GM21367 (cell line): ENCODE results near the gene PTCD1.
"Not testable (repeated sequence)": the region's sequence is repeated elsewhere in the genome, so short reads cannot be mapped to it uniquely, and the experiment has no call there.

ENCODE experiments used
- ATAC-seq: cut with Tn5 transposase; IDR thresholded peaks from one replicate; pipeline ENCODE4 v1.9.1; 2021; ENCODE audit not compliant: unreplicated experiment

The PTCD1 gene

GRCh38 chr7:99452541-99452940, 13.9 kb upstream of the PTCD1 start:
- ATAC-seq, result no peak

DNA sequence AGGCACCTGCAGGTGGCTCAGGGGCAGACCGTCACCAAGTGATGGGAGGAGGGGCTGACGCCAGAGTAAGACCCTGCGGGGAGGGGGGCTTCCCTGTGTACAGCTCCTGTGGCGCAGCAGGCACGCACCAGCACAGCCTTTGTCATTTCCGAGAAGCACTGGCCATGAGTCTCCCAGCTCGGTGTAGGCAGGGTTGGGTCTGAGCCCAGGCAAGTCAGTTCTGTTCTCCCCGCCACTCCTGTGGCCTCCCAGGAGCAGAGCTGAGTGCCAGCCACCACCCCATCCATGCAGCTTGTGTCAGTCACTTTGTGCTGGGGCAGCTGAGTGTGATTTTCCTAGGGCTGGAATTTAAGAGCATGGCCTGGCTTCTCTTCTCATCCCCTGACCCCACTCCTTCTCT, 13.3 kb upstream of the PTCD1 start:
- ATAC-seq, result no peak

DNA sequence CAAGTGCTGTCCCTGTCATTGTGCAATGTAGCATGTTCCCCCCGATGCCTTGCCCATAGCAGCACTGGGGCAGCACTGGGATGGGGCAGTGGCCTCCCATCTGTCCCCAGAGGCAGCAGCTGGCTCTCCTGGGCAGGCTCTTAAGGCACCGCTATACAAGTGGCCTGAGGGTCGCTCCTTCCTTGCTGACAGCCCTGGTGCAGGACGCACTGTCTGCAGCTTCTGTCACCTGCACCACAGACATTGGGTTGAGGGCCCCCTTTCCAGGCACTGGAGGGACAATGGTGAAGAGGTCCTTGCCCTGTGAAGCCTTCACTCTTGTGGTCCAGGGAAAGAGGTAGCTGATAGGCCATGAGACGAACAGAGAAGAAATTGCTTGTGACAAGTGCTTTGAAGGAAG, 10.7 kb upstream of the PTCD1 start:
- ATAC-seq, result no peak

GRCh38 chr7:99448855-99449254, 10.3 kb upstream of the PTCD1 start:
- no peak for ATAC-seq

- no peak for ATAC-seq
These were observed 9.3 kb upstream of the PTCD1 start for GRCh38 chr7:99447943-99448342.

- ATAC-seq, result no peak
These were observed 7.5 kb upstream of the PTCD1 start for GRCh38 chr7:99446096-99446495.

GRCh38 chr7:99440195-99440594, 1.6 kb upstream of the PTCD1 start:
- ATAC-seq, result no peak

DNA sequence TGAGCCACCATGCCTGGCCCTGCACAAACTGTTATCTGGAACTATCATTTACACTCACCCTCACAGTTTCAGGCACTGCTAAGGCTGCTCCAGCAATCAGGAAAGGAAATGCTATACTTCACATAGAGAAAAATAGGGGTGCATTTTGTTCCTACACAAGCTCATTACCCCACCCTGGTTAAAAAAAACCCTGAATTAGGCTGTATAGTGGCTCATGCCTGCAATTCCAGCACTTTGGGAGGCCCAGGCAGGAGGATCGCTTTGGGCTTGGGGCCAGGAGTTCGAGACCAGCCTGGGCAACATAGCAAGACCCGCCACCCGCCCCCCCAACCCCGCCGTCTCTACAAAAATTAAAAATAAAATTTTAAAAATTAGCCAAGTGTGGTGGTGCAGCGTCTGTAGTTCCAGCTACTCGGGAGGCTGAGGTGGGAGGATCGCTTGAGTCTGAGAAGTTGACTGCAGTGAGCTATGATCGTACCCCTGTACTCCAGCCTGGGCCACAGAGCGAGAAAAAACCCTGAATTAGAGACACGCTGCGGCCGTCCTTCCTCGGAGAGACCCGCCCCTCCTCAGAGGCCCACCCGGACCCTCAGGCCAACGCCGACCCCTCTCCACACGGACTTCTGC, 539 bp downstream of the PTCD1 start:
- no peak for ATAC-seq

GRCh38 chr7:99433158-99433557, 5.4 kb downstream of the PTCD1 start:
- ATAC-seq, result no peak

- ATAC-seq, result not testable (repeated sequence)
These were observed 6.7 kb downstream of the PTCD1 start for GRCh38 chr7:99431756-99432540.

DNA sequence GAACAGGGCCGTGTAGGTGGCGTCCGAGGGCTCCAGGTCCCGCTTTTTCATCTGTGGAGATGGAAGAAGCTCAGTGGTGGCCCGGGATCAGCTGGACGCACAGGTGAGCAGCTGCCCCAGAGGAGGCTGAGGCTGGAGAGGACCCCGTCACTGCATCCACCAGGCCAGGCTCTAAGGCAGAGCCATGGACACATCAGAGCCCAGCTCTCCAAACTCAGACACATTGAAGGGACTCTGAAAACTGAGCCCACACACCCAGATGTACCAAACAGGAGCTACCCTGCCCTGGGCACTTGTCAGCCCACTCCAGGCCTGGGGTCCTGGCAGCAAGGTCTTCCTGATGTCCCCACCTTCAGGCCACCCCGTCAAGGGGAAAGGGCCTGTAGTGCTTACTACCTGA, 8.8 kb downstream of the PTCD1 start:
- no peak for ATAC-seq

- no peak for ATAC-seq
These were observed 9.5 kb downstream of the PTCD1 start for GRCh38 chr7:99428972-99429566.

DNA sequence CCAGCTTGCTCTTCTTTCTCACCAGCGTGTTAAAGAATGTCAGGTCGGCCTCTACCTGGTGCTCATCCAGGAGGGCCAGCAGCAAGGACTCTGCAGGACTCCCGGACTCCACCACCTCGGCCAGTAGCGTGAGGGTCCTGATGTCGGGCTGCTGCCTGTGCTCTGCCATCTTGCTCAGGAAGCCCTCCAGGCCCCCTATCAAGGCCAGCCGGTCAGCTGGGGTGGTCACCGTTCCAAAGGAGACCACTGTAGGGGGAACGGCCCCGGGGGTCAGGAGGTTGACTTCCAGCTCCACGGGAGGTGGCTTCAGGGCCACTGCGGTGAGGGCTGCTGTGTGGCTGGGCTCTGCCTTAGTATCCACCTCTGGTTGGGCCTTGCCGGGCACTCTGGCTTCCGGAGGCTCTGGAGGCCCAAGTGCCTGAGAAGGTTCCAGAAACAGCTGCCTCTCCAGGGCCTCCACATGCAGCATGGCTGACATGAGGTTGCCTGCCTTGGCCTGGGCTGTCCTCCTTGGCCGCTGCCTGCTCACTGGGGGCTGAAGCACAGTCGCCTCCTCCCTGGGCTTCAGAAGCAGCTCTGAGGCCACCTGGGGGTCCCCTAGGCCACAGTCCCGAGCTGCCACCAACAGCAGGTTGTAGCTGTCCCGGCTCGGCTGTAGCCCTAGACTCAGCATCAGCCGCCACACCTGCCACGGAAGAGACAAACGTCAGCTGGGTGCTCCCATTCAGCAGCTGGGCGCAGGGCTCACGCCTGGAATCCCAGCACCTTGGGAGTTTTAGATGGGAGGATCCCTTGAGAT, 13.5 kb downstream of the PTCD1 start:
- ATAC-seq, result no peak

DNA sequence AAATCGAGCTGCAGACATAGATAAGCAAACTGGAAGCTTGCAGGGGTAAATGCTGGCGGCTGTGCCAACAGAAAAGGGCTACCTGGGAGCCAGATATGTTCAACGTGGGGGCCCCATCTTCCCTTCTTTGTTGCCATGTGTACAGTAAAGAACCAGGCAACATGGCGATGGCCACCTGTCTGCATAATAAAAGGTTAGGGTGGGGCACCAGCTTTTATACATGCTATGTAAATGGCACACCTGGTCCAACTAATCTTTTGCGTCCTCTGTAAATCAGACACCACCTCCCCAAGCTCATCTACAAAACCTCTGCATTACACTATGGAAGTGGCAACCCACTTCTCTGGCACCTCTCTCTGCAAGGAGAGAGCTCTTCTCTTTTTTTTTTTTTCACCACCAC, 16.0 kb downstream of the PTCD1 start:
- no peak for ATAC-seq

GRCh38 chr7:99422186-99422585, 16.4 kb downstream of the PTCD1 start:
- no peak for ATAC-seq

DNA sequence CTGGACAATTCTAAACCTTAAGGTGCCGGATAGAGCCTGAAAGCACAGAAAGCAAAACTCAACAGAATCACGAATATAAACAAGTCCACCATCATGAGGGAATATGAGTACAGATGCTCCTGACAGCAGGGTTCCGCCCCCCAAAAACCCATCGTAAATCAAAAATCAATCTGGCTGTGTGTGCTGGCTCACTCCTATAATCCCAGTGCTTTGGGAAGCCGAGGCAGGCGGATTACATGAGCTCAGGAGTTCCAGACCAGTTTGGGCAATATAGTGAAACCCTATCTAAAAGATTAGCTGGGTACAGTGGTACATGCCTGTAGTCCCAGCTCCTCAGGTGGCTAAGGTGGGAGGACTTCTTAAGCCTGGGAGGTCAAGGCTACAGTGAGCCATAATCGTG, 17.6 kb downstream of the PTCD1 start:
- ATAC-seq, result no peak

- ATAC-seq, result no peak
These were observed 18.4 kb downstream of the PTCD1 start for GRCh38 chr7:99420213-99420612.

DNA sequence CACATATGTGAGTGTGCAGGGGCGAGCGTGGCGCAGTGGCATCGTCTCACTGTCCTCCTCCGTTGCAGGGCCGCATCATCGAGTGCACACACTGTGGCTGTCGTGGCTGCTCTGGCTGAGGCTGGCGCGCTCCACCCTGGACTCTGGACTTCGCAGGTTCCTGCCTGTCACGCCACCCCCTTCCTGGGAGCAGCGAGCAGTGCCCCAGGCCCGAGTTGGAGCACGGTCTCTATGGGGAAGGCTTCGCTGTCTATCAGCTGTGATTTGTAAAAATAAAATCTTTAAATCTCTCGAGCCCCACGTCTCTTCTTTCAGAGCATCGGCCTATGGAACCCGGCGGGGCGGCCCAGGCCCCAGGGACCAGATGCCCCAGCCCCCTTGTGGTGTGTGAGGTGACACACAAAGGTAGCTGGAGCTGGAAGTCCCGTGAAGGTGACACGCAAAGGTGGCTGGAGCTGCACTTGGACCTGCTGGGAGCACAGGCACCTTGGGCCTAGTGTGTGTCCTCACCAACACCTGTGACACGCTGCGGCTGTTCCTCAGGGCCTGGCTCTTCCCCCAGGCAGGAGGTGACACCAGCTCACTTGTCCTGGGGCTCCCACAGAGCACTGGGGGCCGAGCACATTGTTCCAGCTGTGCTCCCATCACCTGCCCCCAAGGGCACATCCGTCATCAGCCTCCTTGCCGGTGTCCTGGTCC, 19.1 kb downstream of the PTCD1 start:
- no peak for ATAC-seq

DNA sequence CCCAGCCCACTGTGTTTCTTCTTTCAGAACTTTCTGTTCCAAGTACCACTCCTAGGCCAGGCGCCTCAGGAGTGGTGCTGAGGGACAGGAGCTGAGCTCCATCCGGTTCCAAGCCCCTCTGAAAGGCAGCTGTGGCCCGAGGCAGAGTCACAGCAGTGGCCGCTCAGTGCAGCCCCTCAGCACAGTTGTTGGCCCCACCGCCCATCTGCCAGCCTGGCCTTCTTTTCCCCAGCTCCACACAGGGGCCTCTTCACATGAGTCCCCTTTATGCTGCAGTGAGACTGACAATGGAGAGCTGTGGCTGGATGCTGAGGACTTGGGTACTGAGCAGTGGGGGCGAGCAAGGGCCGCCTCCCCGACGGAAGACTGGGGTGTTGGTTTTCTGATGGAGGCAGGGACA, 20.3 kb downstream of the PTCD1 start:
- ATAC-seq, result no peak

DNA sequence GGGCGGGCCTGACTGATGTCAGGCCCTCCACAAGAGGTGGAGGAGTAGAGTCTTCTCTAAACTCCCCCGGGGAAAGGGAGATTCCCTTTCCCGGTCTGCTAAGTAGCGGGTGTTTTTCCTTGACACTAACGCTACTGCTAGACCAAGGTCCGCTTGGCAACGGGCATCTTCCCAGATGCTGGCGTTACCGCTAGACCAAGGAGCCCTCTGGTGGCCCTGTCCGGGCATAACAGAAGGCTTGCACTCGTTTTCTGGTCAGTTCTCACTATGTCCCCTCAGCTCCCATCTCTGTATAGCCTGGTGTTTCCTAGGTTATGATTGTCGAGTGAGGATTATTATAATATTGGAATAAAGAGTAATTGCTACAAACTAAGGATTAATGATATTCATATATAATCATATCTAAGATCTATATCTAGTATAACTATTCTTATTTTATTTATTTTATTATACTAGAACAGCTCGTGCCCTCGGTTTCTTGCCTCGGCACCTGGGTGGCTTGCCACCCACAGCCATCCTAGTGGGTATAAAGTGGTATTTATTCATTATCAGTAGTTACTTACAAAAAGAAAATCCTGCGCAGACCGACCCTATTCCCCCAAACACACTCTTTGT, 23.0 kb downstream of the PTCD1 start:
- ATAC-seq, result not testable (repeated sequence)

GRCh38 chr7:99410635-99411034, 28.0 kb downstream of the PTCD1 start:
- ATAC-seq, result no peak
